ENCODE measurements around the gene FBXO36.

The FBXO36 gene

DNA sequence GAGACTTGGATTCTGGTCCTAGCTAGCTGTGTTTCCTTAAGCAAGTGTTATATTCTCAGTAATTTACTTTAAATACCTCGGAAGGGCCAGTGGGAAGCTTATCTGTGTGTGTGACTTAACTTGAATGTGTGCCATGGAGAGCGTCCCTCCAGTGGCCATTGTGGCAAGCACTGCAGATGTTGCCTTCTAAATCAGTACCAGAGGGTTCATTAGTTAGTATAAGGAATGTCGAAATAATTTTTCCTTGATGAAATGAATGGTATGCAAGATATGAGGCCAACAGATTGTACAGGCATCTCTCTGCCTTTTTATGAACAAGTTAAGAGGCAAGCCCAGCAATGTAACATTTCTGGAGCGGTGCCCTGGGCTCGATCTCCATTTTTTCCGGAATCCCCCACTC lies 52.0 kb downstream of the FBXO36 start:
- no peak for DNase-seq

DNA sequence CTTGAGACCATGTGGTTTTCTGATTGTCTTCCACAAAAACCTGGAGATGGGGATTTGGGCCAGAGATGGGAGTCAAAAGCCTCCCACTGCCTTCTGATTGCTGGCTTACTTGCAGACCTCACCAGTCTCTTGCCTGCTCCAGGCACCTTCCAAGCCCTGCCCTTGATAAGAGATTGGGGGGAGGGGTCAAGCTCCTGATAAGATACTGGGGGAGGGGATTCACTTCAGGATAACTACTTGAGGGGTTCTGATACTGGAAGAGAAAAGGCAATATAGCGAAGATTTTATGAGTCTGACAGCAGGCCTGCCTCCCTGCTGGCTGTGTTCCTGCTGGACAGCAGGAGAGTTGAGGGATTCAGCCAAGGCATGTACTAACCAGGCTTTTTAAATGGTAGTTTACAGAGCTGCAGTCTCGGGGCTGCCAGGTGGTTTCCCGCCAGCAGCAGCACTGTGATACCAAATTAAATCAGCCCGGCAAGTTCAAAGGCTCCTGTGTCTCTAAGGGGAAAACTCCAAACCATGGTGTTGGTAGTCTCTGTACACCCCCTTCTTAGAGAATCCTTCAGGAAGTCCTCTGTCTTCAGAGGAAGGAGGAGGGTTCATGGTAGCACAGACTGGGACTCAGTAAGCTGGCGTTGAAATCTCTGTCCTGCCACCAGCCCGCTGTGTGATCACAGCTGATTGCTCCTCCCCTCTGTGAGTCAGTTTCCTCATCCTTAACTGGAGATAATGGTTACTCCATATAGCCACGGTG lies 58.3 kb downstream of the FBXO36 start:
- DNase-seq: peak in 1 of 2 experiments; percentile 11

DNA sequence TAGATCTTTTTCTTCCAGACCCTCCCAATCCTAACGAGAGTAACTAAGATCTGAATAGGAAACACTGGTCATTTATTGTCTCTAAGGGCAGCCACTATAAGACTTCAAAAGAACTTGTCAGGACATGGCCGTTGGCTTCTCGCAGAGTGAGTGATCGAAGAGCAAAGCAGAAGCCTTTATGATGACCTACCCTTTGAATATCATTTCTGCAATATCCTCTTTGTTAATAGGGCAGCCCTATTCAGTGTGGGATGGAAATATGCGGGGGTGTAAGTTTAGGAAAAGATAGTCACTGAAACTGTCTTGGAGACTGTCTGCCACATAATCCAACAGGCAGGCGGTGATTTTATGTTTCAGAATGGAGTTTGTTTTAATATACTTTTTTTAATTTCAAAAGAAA lies 70.9 kb downstream of the FBXO36 start:
- no peak for DNase-seq

DNA sequence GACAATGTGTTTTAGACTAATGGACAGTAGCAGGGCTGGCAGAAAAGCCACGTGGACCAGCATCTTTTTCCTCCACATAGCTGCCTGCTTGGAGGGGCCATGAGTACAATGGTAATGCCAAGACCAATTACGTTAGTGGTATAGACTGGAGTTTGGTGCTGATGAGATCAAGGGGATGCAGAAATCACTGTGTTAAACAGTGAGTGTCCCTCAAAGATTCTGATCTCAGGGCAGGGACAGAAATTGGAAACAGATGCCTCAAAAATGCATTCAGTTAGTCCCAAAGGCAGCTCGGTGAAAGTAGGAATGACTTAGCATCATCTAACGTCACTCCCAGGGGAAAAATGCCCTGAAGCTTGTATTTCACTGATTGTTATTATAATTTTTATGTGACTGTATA lies 74.0 kb downstream of the FBXO36 start:
- no peak for DNase-seq

DNA sequence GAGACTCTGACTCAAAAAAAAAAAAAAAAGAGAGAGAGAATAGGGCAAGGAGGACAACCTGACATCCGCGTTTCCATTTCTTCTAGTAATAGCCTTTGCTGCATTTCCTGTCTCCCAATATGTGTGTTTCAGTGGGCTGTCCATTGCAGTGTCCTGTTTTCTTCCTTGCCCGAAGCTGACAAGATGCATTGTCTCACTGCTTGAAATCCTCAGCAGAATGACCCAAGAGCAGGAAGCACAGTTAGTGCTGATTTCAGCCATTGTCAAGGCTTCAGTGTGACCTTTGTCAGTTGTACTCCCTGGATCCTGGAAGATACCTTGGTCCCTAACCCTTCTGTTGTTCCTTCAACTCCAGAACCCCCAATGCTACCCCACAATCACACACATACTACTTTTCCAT lies 75.3 kb downstream of the FBXO36 start:
- DNase-seq: no peak

DNA sequence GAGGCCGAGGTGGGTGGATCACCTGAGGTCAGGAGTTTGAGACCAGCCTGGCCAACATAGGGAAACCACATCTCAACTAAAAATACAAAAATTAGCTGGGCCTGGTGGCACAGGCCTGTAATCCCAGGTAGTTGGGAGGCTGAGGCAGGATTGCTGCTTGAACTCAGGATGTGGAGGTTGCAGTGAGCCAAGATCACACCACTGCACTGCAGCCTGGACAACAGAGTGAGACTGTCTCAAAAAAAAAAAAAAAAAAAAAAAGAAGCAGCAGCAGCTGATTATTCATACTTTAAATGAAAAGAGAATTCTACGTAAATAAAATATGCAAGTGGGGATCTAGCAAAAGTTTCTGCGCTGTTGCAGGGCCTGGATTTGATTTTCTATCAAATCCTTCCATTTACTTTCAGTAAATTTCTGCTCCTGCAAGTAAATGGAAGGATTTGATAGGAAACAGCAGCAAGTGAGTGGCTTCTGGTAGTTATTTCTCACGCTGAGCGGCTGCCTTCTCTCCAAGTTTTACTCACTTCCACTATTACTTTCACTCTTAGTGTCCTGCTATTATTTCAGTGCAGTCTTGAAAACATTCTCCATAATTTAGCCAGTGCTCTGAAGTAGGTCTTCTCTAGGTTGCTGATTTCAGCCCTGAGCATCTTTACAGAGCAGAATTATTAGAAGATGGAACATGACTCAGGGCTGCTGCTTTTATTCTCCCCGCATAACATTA lies 78.0 kb downstream of the FBXO36 start:
- no peak for DNase-seq

DNA sequence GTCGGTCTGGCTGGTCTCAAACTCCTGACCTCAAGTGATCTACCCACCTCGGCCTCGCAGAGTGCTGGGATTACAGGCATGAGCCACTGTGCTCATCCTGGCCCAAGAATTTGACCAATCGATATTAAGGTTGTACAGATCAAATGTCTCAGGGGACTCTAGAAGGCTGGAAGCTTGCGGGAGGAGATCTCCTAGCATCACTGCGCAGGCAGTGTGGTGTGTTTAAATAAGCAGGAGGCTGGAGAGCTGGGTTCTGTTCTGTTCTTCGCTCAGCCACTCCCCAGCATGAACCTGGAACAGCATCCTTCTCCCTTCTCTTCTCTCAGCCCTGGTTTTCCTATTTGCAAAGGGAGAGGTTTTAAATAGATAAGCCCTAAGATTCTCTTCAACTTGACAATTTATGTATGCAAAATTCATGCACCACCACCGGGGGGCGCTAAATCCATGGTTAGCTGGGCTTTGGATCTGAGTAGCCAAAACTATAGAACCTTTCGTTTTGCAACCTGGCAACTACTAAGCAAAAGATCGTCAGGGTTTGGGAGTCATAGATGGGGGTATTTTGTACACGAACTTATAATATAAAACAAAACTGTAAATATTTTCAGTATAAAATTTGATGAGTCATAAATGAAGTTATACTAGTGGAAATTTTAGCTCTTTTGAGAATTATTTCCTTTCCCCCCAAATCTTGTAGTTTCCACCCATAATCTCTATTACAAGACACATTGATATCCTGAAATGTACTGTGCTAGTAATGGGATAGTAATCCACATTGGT lies 85.8 kb downstream of the FBXO36 start:
- peak; percentile 55 to 64 for DNase-seq

DNA sequence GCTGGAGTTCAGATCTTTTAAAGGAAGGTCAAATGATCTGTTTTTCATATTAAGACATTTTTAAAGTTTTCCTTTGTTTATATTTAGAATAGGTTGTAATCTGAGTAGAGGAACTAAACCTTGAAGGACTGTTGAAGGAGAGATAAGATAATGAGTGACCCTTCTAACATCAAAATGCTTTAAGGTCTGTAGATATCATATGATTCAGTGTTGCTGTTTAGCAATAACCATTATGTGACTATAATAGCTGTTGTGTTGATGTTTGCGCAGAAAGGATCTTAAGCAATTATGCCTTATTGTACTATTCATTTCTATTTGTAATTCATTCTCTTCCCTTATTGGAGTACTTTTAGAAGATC lies 86.4 kb downstream of the FBXO36 start:
- DNase-seq: no peak

DNA sequence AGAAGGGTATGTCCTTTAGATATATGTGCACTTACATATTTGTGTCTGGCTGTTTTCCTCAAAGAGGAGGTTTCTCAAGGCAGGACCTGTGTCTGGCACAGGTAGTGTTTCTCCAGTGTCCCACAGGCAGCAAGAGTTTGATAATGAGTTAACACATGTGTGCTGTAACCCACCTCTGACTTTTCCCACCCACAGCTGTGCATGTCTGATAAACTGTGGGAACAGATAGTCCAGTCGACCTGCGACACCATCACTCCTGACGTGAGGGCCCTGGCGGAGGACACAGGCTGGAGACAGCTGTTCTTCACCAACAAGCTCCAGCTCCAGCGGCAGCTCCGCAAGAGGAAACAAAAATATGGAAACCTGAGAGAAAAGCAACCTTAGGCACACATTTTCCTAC lies 88.2 kb downstream of the FBXO36 start:
- DNase-seq: no peak

DNA sequence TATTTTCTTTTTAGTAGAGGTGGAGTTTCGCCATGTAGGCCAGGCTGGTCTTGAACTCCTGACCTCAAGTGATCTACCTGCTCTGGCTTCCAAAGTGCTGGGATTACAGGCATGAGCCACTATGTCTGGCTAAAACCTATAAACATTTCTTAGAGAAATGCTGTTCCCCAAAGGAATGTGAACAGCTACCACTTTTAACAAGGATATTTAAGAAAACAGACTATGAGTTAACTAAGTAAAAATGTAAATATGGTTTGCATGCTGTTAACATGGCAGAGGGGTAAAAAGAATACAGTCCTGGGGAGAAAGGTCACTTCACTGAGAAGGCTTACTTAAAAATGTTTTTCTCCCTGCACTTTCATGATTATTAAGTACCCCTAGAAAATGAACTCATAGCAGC lies 89.3 kb downstream of the FBXO36 start:
- no peak for DNase-seq

DNA sequence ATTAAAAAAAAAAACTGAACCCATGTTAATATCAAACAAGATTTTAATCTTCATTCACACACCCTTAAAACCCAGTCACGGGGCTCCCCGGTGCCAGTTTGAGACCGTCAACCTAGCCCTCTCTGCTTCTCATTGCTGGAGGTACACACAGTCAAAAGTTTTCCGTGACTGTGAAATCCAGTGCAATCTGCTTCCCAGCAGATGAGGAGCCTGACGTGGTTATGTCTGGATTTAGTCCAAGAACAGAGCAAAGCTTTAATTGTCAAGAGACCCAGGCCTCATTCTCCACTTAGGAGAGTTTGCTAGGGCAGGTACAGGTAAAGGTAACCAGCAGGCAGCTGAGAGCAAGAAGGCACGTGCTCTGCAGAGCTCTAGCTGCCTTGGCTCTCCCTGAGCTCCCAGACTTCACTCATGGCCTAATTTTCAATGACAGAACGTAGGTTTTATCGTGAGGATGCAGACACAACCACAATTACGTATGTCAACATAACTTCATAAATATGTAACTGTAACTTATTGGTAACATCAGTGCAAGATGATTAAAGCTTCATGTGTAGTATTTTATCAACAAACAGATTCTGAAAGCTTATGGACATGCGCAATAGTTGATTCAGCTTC lies 90.1 kb downstream of the FBXO36 start:
- DNase-seq: no peak

DNA sequence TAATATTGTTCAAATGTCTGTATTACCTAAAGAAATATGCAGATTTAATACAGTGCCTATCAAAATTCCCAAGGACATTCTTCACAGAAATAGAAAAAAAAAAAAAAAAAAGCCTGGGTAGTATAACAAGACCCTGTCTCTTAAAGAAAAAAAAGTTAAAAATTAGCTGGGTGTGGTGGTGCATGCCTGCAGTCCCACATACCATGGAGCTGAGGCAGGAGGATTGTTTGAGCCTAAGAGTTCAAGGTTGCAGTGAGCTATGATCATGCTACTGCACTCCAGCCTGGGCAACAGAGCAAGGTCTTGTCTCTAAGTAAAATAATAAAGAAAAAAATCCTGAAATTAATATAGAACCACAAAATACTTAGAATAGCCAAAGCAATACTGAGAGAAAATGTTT lies 94.5 kb downstream of the FBXO36 start:
- no peak for DNase-seq

DNA sequence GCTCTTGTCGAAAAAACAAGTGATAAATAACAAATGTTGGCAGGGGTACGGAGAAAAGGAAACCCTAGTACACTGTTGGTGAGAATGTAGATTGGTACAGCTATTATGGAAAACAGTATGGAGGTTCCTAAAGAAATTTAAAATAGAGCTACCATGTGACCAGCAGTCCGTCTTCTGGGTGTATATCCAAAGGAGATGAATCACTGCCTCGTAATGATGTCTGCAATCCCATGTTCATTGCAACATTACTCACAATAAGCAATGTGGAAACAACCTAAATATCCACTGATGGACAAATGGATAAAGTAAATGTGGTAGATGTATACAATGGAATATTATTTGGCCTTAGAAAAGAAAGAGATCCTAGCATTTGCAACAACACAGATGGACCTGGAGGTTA lies 95.8 kb downstream of the FBXO36 start:
- no peak for DNase-seq

DNA sequence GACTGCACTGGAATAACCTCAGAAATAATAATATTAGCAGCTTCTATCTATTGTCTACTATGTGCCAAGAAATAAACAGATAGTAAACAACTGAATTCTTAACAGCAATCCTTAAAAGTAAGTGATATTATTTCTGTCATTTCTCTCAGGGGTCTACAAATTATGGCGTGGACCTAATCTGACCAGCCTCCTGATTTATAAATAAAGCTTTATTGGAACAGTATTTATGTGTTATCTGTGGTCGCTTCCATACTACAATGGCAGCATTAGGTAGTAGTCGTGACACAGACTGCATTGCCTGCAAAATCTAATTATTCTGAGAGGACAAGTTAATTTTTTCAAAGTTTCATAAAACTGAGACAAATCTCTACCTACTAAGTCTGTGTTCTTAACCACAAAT lies 97.4 kb downstream of the FBXO36 start:
- no peak for DNase-seq

DNA sequence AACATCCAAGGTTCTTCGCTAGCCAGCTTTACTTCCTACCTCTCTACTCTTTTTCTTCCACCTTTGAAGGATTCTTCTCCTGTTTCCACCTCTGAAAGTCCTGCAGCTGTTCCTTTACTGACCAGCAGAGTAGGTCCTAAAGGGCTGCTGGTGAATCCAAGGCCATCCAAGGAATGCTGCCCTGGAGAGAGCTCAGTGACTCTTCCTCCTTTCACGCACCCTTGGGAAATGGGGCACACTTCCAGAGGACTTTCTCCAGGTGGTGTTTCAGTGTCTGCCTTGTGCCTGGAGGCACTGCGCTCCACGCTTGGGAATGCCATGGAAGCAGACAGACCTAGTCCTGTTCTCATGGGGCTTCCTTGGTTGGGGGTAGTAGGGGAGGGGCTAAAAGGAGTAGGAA lies 101.0 kb downstream of the FBXO36 start:
- no peak for DNase-seq

DNA sequence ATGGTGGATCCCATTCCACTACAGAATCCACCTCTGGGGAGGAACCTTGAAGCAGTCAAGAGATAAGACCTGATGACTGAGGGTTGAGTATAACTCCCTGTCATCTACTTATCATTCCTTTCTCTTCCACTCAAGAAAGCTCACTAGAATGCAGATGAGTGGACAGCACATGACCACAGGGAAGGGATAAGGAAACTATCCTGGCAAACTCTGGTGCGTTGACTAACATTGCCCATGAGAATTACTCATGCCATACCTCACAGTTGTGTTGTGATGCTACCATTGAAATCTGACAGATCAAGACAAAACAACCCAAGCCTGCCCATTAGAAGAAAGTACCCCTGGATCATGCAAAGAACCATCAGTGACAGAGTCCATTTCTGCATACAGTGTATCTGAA lies 119.9 kb downstream of the FBXO36 start:
- DNase-seq: no peak

DNA sequence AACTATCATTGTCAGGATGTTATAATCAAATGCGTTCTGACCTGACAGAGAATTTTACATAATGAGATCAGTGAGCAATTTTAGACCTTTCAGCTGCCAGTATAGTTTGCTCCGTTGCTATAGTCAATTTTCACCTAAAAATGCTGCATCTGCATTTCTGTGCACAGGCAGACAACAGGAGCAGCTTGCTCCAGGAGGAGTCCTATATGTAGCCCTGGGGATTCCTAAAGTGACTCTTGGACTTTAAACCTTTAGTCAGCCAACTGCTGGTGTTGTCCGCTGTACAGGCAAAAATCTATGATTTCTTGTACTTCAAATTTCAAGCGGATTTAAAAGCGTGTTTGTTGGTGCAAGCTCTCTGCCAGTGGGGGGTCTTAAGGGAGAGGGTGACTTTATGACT lies 120.7 kb downstream of the FBXO36 start:
- no peak for DNase-seq

DNA sequence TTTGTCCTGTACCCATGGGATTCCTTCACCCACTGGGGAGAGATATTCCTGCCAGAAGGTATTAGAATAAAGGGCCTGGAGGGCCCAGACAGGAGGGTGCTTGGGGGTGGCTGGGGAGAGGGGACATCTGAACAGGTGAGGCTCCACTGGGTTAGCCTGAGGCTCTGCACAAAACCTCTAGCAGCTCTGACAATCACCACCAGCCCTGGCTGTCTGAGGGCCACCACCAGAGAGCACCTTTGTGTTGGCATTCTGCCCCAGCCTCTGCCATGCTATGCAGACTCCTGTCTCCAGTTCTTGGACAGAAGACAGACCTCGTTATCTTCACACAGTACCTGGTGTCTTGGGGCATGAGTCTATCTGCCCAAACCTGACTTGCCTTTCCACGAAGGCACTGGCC lies 121.2 kb downstream of the FBXO36 start:
- DNase-seq: no peak

DNA sequence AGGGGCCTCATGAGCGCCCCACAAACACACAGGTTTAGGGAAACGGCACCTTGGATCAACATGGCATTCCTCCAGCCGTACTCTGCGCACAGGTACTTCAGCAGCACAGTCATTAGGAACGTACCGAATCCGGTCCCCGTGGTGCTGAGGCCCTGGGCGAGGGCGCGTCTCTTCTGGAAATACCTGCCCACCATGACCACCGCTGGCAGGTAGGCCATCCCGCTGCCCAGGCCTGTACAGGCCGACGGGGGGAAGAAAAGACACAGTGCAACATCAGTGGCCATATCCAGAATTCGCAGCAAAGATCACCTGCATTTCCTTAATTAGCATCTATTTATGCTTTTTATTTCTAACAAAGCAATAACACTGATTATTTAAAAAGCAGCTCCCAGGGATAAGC lies 124.2 kb downstream of the FBXO36 start:
- no peak for DNase-seq

DNA sequence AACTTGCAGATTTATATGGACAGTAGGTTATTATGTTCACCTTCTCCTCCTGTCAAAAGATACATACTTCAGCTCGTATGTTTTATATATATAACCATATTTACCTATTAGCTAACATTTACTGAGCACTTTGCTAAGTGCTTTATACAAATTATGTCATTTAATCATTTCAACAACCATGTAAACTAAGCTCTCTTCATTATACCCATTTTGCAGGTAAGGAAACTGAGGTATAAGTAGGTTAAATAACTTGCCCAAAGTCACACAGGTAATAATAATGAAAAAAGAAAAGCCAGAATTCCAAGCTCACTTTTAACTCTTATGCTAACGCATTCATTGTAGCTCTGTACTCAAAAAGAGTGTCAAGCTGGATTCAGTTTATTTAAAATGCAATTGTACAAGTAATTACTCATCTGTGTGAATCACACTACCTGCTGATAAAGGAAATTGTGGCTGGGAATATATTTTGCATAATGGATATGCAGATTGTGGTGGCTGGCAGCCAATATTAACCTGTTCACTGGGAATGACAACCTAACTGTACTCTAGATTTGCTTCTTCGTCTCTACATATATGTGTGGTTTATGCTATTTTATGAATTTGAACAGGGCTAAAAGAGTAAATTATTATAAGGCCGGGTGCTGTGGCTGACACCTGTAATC lies 125.8 kb downstream of the FBXO36 start:
- DNase-seq: no peak

DNA sequence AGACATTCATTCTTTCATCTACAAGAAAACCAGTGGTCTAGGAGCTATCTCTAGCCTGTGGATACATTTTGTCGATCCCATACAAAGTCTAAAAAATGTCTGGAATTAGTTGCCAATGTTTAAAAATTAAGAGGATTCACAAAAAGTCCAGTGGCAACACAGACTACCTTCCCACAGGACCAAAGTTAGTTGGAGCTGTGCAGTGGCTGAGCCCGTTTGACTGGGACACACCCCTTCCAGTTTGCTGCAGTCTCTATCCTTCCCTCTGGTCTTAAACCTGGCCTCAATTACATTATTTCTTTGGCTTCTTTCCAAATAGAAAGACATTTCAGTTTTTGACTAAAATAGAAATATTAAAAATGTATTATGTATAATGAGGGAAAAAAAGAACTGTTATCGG lies 127.8 kb downstream of the FBXO36 start:
- no peak for DNase-seq

DNA sequence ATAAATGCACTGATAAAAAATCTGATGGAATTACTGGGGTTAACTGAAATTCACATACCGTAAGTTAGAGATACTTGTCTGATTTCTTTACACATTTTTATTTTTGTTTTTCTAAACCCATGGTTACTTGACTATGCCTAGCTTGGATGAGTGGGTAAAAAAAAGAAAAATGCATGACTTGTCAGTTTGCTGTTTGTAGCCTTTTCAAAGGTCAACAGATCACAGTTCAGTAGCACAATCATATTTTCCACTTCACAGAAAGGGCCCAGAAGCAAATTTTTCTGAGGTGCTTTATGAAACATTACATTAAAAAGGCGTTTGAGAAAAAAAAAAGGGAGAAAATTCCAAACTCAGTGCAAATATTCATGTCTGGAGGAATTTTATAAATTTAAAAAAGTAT lies 130.0 kb downstream of the FBXO36 start:
- DNase-seq: no peak
